Stimulated activated memory B cell treated with anti-CD40 and anti-IgM and Interleukin-4, amounts not matched to agents 10 μg/mL and 1 μg/mL and 100 μg/mL, for 72 hours (primary cell): ENCODE data around the gene RPL11.
"Not testable (repeated sequence)": the region's sequence is repeated elsewhere in the genome, so short reads cannot be mapped to it uniquely, and the experiment has no call there.

Source experiments
- ATAC-seq: fragments of 150-1000 bp; cut with Tn5 transposase; 2 replicates; pipeline ENCODE4 v1.10.0; 2021
- H3K27ac Mint-ChIP-seq: one replicate; pipeline ENCODE4 v1.8.0; 2022; ENCODE audit warnings: mild to moderate bottlenecking, mixed read lengths
- H3K27me3 Mint-ChIP-seq: one replicate; pipeline ENCODE4 v1.8.0; 2022; ENCODE audit warnings: mixed read lengths
- H3K36me3 Mint-ChIP-seq: one replicate; pipeline ENCODE4 v1.8.0; 2022; ENCODE audit warnings: mixed read lengths
- H3K4me1 Mint-ChIP-seq: one replicate; pipeline ENCODE4 v1.8.0; 2022; ENCODE audit warnings: mixed read lengths
- H3K4me3 Mint-ChIP-seq: one replicate; pipeline ENCODE4 v1.8.0; 2022; ENCODE audit warnings: mild to moderate bottlenecking, moderate library complexity, mixed read lengths
- H3K9me3 Mint-ChIP-seq: one replicate; pipeline ENCODE4 v1.8.0; 2022; ENCODE audit warnings: mixed read lengths

RPL11 gene

DNA sequence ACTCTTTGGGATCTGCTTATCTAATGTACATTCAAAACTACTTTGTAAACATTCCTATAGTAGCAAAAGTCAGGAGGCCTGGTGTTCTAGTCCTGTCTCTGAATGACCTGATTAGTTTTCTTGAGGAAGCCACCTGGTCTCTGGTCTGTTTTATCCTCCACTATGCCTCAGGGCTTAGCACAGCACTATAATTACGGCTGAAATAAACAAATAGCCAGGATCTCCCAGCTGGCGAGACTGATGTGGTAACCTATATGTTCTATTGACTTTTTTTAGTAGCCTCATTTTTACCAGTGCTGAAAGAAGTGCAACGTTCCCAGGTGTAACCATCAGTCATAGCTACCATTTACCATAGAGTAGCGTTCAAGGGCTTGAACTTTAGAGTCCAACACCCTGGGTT, 24.2 kb upstream of the RPL11 start:
- peaks cover 5% of the 10 kb centered on the region for H3K27me3 Mint-ChIP-seq
- peaks cover 4% of the 10 kb centered on the region for H3K4me1 Mint-ChIP-seq
- H3K36me3 Mint-ChIP-seq, result no peaks in the 10 kb centered on the region
- no peaks in the 10 kb centered on the region for H3K9me3 Mint-ChIP-seq
- H3K27ac Mint-ChIP-seq, result no peak overlapping the region
- H3K4me3 Mint-ChIP-seq, result no peak overlapping the region
- no peak for ATAC-seq

DNA sequence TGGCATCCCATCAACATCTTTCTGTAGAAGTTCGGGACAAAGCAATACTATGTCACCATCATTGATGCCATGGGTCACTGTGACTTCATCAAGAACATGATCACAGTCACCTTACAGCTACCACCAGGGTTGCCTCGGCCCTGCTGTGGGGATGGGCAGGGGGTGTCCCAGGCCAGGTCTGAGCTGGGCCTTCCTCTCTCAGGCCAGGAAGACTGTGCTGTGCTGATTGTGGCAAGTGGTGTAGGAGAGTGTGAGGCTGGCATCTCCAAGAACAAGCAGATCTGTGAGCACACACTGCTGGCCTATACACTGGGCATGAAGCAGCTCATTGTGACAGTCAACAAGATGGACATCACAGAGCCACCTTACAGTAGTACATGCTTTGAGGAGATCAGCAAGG, 20.9 kb upstream of the RPL11 start:
- ATAC-seq, result no peak
- H3K4me1 Mint-ChIP-seq, result no peaks in the 10 kb centered on the region

DNA sequence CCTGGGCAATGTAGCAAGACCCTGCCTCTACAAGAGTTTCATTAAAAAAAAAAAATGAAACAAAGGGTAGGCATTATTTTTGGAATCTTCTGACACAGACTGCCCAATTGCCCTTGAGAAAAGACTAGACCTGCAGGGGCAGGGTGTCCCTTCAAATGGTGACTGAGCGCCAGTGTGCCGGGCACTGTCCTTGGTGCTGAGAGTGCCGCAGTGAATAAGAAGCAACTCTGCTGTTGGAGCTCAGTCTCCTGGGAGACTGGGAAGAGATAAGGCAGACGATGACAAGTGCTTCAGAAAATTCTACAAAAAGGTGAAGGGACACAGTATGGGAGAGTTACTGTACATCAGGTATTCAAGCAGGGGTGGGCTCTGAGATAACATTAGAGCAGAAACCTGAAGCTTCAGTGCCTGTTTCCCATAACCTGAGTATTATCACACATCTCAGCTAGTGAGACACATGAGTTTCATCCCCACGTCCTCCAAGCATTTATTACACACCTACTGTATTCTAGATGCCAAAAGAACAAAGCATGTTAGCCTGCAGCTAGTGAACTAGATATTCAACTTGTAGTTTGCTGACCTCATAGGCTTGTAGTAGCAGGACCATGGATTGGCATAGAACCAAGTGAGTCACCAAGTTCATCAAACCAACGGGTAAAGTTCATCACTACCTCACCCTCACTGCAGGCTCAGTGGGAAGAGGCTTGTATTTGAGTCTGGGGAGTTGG, 18.4 kb upstream of the RPL11 start:
- Mint-ChIP-seq H3K9me3 (peaks cover 2% of the 10 kb centered on the region), H3K36me3 (no peaks in the 10 kb centered on the region), H3K27ac (no peak overlapping the region), H3K27me3 (peaks cover 9% of the 10 kb centered on the region), H3K4me1 (no peaks in the 10 kb centered on the region), H3K4me3 (no peak overlapping the region)
- no peak for ATAC-seq

More for the DNA sequence above, 20.9 kb upstream of the RPL11 start:
- Mint-ChIP-seq H3K27ac (no peak overlapping the region), H3K36me3 (no peaks in the 10 kb centered on the region), H3K27me3 (peaks cover 9% of the 10 kb centered on the region), H3K4me3 (no peak overlapping the region), H3K9me3 (peaks cover 2% of the 10 kb centered on the region)

DNA sequence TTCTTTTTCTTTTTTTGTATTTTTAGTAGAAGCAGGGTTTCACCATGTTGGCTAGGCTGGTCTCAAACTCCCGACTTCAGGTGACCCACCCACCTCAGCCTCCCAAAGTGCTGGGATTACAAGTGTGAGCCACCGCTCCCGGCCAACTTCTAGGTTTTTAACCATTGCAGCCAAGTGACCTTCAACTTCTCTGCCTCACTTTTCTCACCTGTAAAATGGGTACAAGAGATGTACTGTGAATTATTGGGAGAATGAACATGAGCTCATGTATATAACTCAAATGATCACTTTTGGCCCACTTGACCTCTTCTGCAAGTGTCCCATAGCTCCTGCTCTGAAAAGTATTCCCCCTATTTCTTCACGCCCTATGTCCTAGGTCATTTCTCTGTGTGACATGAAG, 11.8 kb upstream of the RPL11 start:
- no peaks in the 10 kb centered on the region for H3K4me1 Mint-ChIP-seq

DNA sequence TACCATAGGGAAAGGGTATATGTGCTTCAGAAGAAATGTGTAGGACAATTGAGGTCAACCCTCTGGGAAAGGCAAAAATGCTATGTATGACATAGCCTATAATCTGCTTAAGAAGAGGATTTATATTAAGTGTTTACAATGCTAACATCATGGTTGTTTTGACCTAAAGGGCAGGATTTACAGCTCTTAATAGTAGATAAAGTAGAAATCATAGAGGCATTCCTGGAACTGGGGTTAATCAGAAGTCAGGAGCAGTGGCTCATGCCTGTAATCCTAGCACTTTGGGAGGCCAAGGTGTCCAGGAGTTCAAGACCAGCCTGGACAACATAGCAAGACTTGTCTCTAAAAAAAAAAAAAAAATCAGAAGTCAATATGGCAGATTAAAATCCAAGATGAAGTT, 8.7 kb upstream of the RPL11 start:
- no peaks in the 10 kb centered on the region for H3K36me3 Mint-ChIP-seq
- no peak for ATAC-seq
- no peak overlapping the region for H3K27ac Mint-ChIP-seq
- H3K27me3 Mint-ChIP-seq, result peaks cover 20% of the 10 kb centered on the region
- H3K9me3 Mint-ChIP-seq, result no peaks in the 10 kb centered on the region
- H3K4me3 Mint-ChIP-seq, result no peak overlapping the region
- peaks cover 8% of the 10 kb centered on the region for H3K4me1 Mint-ChIP-seq

More for the DNA sequence above, 11.8 kb upstream of the RPL11 start:
- H3K4me3 Mint-ChIP-seq, result no peak overlapping the region
- H3K9me3 Mint-ChIP-seq, result peaks cover under 1% of the 10 kb centered on the region
- no peaks in the 10 kb centered on the region for H3K36me3 Mint-ChIP-seq
- no peak for ATAC-seq
- H3K27ac Mint-ChIP-seq, result no peak overlapping the region
- peaks cover 20% of the 10 kb centered on the region for H3K27me3 Mint-ChIP-seq

DNA sequence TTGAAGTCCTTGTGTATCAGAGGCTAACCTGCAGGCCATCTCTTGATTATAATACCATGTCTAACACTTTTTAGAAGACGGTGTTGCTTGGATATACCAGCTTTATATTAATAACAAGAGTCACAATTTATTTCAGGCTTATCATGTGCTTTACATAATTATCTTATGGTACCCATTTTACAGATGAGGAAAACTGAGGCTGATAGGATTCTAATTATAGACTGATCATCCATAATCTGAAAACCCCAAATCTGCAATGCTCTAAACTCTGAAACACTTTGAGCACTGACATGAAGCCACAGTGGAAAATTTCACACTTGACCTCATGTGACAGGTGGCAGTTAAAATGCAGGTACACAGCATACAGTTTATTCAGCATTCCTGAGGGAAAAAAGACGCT, 7.2 kb upstream of the RPL11 start:
- no peaks in the 10 kb centered on the region for H3K9me3 Mint-ChIP-seq
- peaks cover 8% of the 10 kb centered on the region for H3K4me1 Mint-ChIP-seq
- H3K27ac Mint-ChIP-seq, result no peak overlapping the region
- no peaks in the 10 kb centered on the region for H3K36me3 Mint-ChIP-seq
- H3K27me3 Mint-ChIP-seq, result peaks cover 20% of the 10 kb centered on the region
- no peak overlapping the region for H3K4me3 Mint-ChIP-seq
- no peak for ATAC-seq

DNA sequence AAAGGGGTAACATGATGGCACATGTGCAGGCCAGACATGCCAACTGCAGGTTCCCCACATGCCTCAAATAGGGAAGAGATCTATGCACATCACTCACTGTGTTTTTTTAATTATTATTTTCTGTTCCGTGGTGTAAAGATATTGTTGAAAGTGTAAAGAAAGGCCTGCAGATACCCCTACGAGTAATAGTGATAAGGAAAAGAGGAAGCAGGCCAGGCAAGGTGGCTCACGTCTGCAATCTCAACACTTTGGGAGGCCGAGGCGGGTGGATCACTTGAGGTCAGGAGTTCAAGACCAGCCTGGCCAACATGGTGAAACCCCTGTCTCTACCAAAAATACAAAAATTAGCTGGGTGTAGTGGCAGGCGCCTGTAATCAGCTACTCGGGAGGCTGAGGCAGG, 6.4 kb upstream of the RPL11 start:
- not testable (repeated sequence) for H3K9me3 Mint-ChIP-seq, H3K4me3 Mint-ChIP-seq, H3K4me1 Mint-ChIP-seq, ATAC-seq, H3K36me3 Mint-ChIP-seq
- Mint-ChIP-seq H3K27ac (peak overlapping the region; percentile 24), H3K27me3 (peaks cover 14% of the 10 kb centered on the region)

DNA sequence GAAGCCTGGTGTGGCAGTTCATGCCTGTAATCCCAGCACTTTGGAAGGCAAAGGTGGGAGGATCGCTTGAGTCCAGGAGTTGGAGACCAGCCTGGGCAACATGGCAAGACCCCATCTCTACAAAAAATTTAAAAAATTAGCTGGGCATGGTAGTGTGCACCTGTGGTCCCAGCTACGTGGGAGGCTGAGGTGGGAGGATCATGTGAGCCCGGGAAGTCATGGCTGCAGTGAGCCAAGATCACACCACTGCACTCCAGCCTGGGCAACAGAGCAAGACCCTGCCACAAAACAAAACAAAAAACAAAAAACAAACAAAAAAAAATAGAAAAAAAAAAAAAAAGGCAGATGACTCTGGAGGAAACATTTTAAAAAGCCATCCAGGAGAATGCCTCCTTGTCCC, 3.9 kb upstream of the RPL11 start:
- not testable (repeated sequence) for H3K9me3 Mint-ChIP-seq, H3K36me3 Mint-ChIP-seq, H3K4me3 Mint-ChIP-seq, ATAC-seq, H3K27ac Mint-ChIP-seq, H3K27me3 Mint-ChIP-seq
- H3K4me1 Mint-ChIP-seq, result peaks cover 13% of the 10 kb centered on the region

DNA sequence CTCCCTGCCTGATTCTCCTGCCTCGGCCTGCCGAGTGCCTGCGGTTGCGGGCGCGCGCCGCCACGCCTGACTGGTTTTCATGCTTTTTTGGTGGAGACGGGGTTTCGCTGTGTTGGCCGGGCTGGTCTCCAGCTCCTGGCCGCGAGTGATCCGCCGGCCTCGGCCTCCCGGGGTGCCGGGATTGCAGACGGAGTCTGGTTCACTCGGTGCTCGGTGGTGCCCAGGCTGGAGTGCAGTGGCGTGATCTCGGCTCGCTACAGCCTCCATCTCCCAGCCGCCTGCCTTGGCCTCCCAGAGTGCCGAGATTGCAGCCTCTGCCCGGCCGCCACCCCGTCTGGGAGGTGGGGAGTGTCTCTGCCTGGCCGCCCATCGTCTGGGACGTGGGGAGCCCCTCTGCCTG, 3.3 kb upstream of the RPL11 start:
- not testable (repeated sequence) for ATAC-seq, H3K9me3 Mint-ChIP-seq, H3K4me3 Mint-ChIP-seq, H3K27ac Mint-ChIP-seq, H3K27me3 Mint-ChIP-seq
- Mint-ChIP-seq H3K4me1 (peaks cover 19% of the 10 kb centered on the region), H3K36me3 (peaks cover 12% of the 10 kb centered on the region)

DNA sequence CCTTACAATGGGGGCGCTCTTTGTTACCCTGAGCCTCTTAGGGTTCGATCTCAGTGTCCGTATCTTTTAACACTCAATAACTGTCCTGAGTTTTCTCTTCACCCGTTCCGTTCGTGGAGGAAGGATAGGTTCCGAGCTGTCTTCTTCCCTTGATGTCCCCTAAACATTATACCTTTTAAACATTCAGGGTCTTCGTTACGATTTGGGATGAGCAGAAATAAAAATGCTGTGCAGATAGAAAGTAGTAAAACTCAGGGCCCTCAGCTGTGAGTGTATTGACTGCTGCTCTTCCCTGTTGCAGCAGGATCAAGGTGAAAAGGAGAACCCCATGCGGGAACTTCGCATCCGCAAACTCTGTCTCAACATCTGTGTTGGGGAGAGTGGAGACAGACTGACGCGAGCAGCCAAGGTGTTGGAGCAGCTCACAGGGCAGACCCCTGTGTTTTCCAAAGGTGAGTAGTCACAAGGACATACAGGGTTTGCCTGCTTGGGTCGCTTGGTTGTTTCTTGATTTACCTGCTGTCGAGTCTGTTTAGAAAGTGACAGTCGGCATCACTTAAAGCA, 784 bp downstream of the RPL11 start:
- Mint-ChIP-seq H3K36me3 (peaks cover 53% of the 10 kb centered on the region), H3K27ac (peak overlapping the region; percentile 95), H3K4me1 (peaks cover 52% of the 10 kb centered on the region), H3K4me3 (peak overlapping the region; percentile 96), H3K9me3 (no peaks in the 10 kb centered on the region), H3K27me3 (no peaks in the 10 kb centered on the region)
- no peak for ATAC-seq

DNA sequence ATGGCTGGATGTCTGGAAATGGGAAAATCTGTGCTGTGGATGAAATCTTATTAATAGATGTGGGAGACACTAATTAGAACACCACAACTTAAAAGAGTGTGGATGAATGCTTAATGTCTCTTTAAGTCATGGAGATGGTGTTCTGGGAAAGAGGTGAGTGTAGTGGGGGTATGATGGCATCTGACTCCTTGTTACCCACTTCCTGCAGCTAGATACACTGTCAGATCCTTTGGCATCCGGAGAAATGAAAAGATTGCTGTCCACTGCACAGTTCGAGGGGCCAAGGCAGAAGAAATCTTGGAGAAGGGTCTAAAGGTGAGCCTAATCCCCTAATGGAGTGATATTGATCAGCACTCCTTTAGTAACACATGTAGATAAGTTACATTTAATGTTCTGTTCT, 2.0 kb downstream of the RPL11 start:
- Mint-ChIP-seq H3K27ac (peak overlapping the region; percentile 95), H3K4me3 (peak overlapping the region; percentile 96), H3K9me3 (no peaks in the 10 kb centered on the region), H3K4me1 (peaks cover 64% of the 10 kb centered on the region), H3K27me3 (no peaks in the 10 kb centered on the region), H3K36me3 (peaks cover 55% of the 10 kb centered on the region)
- no peak for ATAC-seq

DNA sequence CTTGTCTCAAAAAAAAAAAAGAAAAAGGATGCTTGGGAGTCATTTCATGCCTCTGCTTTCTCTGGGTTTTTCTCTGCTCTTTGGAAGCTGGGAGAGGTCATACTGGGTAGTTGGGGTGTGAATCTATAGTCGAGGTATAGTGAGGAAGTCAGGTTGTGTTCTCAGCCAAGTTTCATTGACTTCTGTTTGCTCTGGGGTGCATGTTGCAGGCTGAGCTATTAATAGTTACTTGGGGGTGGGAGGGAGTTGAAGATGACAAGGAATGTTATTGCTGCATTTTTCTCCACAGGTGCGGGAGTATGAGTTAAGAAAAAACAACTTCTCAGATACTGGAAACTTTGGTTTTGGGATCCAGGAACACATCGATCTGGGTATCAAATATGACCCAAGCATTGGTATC, 2.8 kb downstream of the RPL11 start:
- H3K27me3 Mint-ChIP-seq, result no peaks in the 10 kb centered on the region
- peak overlapping the region; percentile 54 for H3K4me3 Mint-ChIP-seq
- ATAC-seq, result no peak
- H3K9me3 Mint-ChIP-seq, result no peaks in the 10 kb centered on the region
- peaks cover 67% of the 10 kb centered on the region for H3K4me1 Mint-ChIP-seq
- H3K36me3 Mint-ChIP-seq, result peaks cover 56% of the 10 kb centered on the region
- H3K27ac Mint-ChIP-seq, result peak overlapping the region; percentile 95

DNA sequence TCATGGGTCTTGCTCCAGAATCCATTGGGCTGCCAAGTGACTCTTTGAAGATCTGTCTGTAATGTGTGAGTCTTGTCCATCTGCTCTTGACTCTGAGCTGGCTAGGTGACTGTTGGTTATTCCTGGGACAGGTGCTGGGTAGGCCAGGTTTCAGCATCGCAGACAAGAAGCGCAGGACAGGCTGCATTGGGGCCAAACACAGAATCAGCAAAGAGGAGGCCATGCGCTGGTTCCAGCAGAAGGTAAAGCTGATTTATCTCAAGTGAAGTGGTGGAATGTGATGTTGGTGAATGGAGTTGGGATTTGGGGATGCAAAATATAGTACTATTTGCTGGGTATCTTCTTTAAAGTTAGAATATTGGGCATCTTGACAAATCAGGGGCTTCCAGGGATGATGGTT, 4.1 kb downstream of the RPL11 start:
- Mint-ChIP-seq H3K27ac (peak overlapping the region; percentile 2), H3K36me3 (peaks cover 69% of the 10 kb centered on the region), H3K4me1 (peaks cover 80% of the 10 kb centered on the region), H3K4me3 (no peak overlapping the region), H3K27me3 (no peaks in the 10 kb centered on the region), H3K9me3 (no peaks in the 10 kb centered on the region)
- no peak for ATAC-seq

DNA sequence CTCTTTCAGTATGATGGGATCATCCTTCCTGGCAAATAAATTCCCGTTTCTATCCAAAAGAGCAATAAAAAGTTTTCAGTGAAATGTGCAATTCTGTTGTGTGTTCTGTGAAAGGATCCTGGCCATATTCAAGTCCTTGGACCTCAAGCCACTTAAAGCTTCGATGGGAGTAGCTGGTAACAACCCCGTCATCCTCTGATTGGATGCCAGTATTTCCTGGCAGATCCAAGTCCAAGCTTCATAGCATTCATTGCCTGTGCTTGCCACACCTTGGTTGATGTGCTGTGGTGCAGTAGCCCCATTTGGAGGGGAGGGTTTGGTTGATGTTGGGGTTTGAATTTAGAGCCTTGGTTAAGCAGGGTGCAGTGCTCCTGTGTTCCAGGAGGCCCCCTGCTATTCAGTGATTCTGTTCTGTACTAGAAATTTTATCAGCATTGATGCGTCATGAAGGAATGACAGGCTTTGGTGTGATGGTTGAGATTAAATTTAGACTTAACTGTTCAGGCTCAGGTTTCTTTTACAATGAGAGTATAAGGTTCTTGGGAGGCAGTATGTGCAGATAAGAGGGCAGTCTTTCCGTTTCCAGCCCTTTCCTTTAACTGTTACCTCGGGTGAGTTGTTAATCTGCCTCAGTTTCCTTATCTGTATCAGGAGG, 4.9 kb downstream of the RPL11 start:
- H3K27ac Mint-ChIP-seq, result peak overlapping the region; percentile 2
- H3K9me3 Mint-ChIP-seq, result no peaks in the 10 kb centered on the region
- peaks cover 77% of the 10 kb centered on the region for H3K36me3 Mint-ChIP-seq
- no peaks in the 10 kb centered on the region for H3K27me3 Mint-ChIP-seq
- H3K4me1 Mint-ChIP-seq, result peaks cover 85% of the 10 kb centered on the region
- ATAC-seq, result no peak
- H3K4me3 Mint-ChIP-seq, result no peak overlapping the region

DNA sequence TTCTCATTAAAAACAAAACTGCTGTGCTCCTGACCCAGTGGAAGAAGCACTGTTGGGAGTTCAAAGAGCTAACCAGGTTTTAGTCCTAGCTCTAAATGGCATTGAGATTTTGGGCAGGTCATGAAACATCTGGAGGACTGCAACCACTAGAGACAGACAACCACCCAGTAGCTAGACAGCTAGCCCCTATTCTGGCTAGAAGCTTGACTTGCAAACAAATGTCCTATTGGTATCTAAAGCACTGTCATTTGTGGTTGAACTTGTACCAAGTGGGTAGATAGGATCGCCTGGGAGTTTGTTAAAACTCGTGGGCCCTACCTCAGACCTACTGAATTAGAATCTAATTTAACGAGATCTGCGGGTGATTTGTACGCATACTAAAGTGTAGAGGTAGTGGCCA, 6.9 kb downstream of the RPL11 start:
- Mint-ChIP-seq H3K4me3 (no peak overlapping the region), H3K4me1 (peaks cover 73% of the 10 kb centered on the region), H3K27me3 (no peaks in the 10 kb centered on the region), H3K36me3 (peaks cover 73% of the 10 kb centered on the region), H3K9me3 (no peaks in the 10 kb centered on the region), H3K27ac (peak overlapping the region; percentile 24)
- ATAC-seq, result no peak
